ENCODE data around the gene HSBP1L1. TPM values are rescaled to one million over a fixed set of nuclear protein-coding genes. Genes with fewer than 3 reads are reported as not detected.

The HSBP1L1 gene
- total and polyA plus RNA-seq, 2 of the 13 experiments (the other 11 are each of a cell fraction or from before 2014, with no cell fraction given) = 22.6 to 45.1 TPM

- TF ChIP-seq HMGXB3 (CRISPR knock-in tag; IDR thresholded peaks at IDR 0.05; ENCODE audit: borderline replicate concordance) = no peak
- TF ChIP-seq ZMAT3 (CRISPR knock-in tag; conservative IDR thresholded peaks at IDR 0.05) = no peak
- no peak for TF ChIP-seq ZNF160 (CRISPR knock-in tag; IDR thresholded peaks at IDR 0.05)
Observed at GRCh38 chr18:79922971-79923411, 41.5 kb upstream of the HSBP1L1 start (continued).

GRCh38 chr18:79923896-79924585 is 40.4 kb upstream of the HSBP1L1 start:
- no peak overlapping the region for H3K4me2 ChIP-seq (ENCODE audit: low read depth, low read length)
- DNase-seq (ENCODE audit: low spot score) (no peak), FAIRE-seq (no peak), ATAC-seq (no peak)
- peaks cover 46% of the 10 kb centered on the region for H3K79me2 ChIP-seq (ENCODE audit: insufficient read depth, low read length)
- in situ Hi-C loops (cut with HindIII; ENCODE audit: extremely low pct_ligation_motif_present, low pct_unique_long_range_greater_than_20kb) (no loop called here), intact Hi-C loops (cut with micrococcal nuclease; ENCODE audit: unreplicated experiment) (no loop called here)
- peaks cover 8 to 53% of the 10 kb centered on the region in 2 experiments for H3K36me3 ChIP-seq (replicated peaks in 1 of 2; ENCODE audit: control insufficient read depth in 1 of 2, insufficient read depth in 2 of 2, low read length in 2 of 2)
- no peak overlapping the region for H2AFZ ChIP-seq (ENCODE audit: low read length)
- TF ChIP-seq DBP (CRISPR knock-in tag; IDR thresholded peaks at IDR 0.05; ENCODE audit: not compliant biosample characterization) (no peak), FOXP1 (IDR thresholded peaks at IDR 0.05) (no peak), FOXP1 (CRISPR knock-in tag; IDR thresholded peaks at IDR 0.05) (no peak), SRY (CRISPR knock-in tag; IDR thresholded peaks at IDR 0.05) (no peak), SNAPC2 (CRISPR knock-in tag; IDR thresholded peaks at IDR 0.05) (no peak), ZNF577 (CRISPR knock-in tag; IDR thresholded peaks at IDR 0.05; ENCODE audit: borderline replicate concordance, low read depth) (no peak), ZBTB4 (CRISPR knock-in tag; IDR thresholded peaks at IDR 0.05; ENCODE audit: borderline replicate concordance) (no peak)
- no peak overlapping the region for H3K9ac ChIP-seq (ENCODE audit: insufficient read depth, low read depth, low read length)
- no peaks in the 10 kb centered on the region for H3K4me1 ChIP-seq (ENCODE audit: insufficient read depth, low read length)
- H3K4me3 ChIP-seq (replicated peaks in 1 of 3; ENCODE audit: insufficient read depth in 1 of 3, low read depth in 2 of 3, low read length in 3 of 3) = no peak overlapping the region
- BruUV-seq (replicated peaks) = no TSS peak
- no peaks in the 10 kb centered on the region for H3K9me3 ChIP-seq (ENCODE audit: low read length)
- H4K20me1 ChIP-seq (ENCODE audit: insufficient read depth, low read length) = peaks cover 69% of the 10 kb centered on the region
- ChIA-PET POLR2A (no interaction called here), CTCF (ENCODE audit: low intra/inter-chr PET ratio, low total read pairs) (no interaction called here)
- no peak overlapping the region for H3K27ac ChIP-seq (ENCODE audit: extremely low read length, insufficient read depth, low read length)
- WGBS (ENCODE audit: low lambda C conversion rate) = 95% methylated on average over 26 of the region's 26 CpGs
- H3K27me3 ChIP-seq (ENCODE audit: control insufficient read depth in 1 of 2, insufficient read depth in 2 of 2, low read length in 2 of 2) = no peaks in the 10 kb centered on the region

All from HepG2 (cell line).